GM21390 (cell line): Measurements from ENCODE around the gene ASF1A.
"Not testable (repeated sequence)": the region's sequence is repeated elsewhere in the genome, so short reads cannot be mapped to it uniquely, and the experiment has no call there.

Experiments used
- ATAC-seq: cut with Tn5 transposase; IDR thresholded peaks from one replicate; pipeline ENCODE4 v1.9.1; 2021; ENCODE audit not compliant: unreplicated experiment

The ASF1A gene

DNA sequence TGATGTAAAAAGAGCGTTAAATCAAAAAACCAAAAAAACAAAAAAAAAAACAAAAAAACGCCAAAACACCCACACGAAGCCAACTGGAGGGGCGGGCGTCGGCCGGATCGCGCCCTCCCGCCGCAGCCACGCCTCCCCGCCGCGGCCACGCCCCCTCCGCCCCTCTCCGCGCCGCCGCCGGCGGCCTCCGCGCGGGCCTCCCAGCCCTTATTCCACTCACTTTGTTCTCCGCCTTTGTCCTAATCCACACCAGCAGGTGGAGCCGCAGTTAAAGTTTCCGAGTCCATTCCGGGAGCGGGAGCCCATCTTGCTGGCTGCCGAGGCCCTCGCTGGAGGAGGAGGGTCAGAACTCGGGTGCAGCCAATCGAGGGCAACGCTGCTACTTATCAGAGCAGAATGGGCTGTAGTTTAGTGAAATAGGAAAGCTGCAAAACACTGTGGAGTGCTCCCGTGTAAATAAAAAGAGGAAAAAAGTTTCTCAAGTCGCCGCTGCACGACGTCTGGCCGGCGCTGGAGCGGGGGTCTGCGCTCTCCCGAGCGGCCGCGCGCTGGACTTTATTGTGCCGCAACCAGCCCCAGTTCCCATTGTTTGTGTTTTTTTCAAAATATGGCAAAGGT lies at the start of gene ASF1A:
ASF1A (plus strand) TSS at position 346 of the 618 bp plus-strand sequence; CDS start at position 608, 262 bp downstream.
- peak; percentile 64 for ATAC-seq

DNA sequence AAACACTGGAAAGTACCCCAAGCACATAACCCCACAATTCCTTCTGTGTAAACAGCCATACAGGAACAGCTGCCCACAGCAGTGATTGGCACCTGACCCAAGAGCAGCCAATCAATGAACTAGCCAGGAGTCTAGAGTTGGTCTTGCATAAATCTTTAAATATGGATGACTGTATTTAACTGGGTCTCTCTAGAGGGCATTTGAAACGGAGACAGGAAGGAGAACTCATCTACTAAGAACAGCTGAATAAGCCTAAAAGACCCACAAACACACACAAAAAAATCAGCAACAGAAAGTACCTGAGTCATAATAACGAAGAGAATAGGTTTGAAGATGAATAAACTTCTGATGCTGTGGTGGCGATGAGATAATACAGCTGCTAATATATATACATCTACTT lies 49.0 kb upstream of the ASF1A start:
- peak; percentile 47 for ATAC-seq

DNA sequence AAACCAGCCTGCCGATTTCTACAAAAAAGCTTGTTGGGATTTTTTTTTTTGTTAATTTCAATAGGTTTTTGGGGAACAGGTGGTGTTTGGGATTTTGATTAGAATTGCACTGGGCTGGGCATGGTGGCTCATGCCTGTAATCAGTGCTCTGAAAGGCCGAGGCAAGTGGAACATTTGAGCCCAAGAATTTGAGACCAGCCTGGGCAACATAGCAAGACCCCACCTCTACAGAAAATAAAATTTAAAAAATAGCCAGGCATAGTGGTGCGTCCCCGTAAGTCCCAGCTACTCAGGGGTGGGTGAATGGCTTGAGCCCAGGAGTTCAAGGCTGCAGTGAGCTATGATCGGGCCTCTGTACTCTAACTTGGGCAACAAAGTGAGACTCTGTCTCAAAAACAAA lies 40.5 kb upstream of the ASF1A start:
- no peak for ATAC-seq

DNA sequence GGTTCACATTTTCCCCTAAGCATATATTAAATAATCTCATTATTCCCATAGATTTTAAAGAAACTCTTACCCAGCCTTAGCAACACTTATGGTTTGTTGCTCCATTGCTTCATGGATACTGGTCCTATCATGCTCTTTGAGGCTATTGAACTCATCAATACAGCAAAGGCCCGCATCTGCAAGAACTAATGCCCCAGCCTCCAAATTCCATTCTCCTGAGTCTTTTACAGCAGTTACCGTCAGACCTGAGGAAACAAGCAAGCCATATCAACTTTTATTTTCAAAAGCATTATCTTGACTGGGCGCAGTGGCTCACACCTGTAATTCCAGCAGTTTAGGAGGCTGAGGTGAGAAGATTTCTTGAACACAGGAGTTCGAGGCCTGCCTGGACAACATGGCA lies 37.7 kb upstream of the ASF1A start:
- no peak for ATAC-seq

DNA sequence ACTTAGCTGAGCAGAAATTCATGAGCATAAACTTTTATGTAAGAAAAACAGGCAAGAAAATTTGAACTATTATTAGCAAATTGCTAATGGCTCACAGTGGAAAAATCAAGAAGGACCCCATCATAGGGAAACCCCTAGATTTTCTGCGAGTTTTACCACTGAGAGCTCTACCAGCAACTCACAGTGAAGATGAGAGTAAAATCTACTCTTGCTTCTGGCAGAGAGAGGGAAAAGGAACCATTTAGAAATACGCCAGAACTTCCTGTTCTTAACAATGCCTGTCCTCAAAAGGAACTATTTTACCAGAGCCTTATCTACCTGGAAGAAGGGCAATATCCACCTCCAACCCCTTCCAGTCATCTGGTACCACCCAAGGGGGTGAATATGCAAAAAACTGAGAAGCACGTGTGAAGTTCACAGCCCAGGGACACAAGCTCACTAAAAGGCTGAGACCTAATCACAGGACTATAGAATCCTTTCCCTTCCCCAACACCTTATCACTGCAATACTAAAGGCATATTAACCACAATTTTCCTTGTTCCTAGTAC lies 34.4 kb upstream of the ASF1A start:
- peak; percentile 45 for ATAC-seq

DNA sequence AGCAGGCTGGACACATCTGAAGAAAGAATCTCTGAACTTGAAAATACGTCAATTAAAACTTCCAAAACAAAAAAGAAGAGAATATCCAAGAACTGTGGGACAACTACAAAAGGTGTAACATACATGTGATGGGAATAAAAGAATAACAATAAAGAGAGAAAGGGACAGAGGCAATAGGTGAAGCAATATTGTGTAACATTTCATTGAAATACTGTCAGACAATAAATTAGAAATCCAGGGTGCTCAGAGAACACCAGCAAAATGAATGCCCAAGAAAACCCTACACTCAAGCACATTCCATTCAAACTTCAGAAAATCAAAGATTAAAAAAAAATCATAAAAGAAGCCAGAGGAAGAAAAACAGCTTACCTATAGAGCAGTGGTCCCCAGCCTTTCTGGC lies 33.6 kb upstream of the ASF1A start:
- ATAC-seq, result no peak

DNA sequence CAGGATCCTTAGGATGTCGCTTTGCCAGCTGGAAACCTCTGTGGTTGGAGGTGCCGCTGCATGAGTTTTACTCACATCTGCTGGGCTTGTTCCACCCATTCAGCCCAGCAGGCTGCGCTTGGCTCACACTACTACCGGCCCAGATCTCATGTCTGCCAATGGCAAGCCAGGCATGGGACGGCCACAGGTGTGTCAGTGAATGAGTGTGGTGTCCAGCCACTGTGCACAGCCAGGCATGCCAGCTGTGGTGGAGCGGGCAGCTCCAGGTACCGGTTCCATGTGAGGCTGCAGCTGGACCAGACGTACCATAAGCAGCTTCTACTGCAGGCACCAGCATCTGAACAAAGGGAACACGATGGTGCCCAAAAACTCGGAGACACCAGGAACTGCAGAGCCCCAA lies 33.1 kb upstream of the ASF1A start:
- ATAC-seq, result no peak

DNA sequence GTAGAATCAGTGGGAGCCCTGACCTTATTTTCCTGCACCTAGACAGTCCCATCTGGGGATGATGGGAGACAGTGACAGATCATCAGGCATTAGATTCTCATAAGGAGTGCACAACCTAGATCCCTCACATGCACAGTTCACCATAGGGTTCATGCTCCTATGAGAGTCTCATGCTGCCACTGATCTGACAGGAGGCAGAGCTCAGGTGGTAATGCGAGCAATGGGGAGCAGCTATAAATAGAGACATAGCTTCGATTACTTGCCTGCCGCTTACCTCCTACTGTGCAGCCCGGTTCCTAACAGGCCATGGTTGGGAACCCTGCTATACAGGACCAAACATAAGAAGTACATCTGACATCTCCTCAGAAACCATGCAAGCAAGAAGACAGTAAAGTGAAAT lies 31.5 kb upstream of the ASF1A start:
- no peak for ATAC-seq

DNA sequence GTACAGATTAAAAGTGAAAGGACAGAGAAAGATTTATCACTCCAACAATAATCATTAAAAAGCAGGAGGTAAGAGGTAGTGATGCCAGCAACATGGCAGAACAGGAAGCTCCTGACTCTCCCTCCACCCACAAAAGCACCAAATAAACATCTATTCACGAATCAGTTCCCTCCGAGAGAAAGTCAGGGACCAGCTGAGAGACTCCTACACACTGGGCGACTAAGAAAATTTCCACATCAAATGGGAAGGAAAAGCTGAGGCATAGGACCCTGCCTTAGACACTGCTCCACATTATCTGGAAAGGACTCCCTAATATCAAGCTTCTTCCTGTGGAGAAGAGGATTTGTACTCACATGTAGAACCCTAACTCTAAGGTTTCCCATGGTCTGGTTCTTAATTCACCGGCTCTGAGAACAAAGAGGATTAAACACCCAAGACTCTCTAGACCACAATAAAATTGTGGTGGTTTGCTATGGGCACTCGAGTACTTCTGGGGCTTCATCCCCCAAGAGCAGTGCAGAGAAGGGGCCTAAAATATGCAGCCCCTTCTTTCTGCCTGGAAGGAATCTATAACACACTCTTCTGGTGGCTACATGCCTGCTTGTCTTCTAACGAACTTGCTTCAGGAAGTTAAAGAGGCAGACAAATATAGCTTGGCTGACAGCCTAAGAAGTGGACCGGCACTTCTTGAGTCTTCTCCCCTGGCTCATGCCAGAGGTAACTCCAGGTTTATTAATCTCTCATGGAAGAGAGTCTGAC lies 29.4 kb upstream of the ASF1A start:
- ATAC-seq, result no peak

DNA sequence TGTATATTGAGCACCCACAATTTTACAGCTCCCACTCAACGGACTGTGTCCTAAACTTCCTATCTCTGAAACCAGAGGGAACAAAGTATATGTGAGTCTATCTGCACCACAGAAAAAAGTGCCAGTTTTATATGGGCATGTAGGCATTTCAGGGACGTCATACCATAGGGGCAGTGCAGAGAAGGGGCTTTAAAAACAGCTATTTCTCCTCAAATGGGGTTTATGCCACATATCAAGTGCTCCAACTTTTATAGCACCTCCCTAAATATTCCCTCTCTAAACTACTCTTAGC lies 28.9 kb upstream of the ASF1A start:
- no peak for ATAC-seq

DNA sequence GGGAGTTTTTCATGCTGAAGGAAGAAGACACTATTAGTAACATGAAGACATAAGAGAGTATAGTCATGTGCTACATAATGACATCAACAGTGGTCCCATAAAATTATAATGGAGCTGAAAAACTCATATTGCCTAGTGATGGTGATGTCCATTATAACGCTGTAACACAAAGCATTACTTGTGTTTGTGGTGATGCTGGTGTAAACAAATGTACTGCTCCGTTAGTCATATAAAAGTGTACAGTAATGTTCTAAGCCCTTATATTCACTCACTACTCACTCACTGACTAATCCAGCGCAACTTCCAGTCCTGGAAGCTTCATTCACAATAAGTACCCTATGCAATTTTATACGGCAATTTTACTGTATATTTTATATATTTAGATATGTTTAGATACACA lies 26.8 kb upstream of the ASF1A start:
- no peak for ATAC-seq

DNA sequence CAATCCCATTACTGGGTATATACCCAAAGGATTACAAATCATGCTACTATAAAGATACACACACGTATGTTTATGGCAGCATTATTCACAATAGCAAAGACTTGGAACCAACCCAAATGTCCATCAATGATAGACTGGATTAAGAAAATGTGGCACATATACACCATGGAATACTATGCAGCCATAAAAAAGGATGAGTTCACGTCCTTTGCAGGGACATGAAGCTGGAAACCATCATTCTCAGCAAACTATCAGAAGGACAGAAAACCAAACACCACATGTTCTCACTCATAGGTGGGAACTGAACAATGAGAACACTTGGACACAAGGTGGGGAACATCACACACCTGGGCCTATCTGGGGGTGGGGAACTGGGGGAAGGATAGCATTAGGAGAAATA lies 25.1 kb upstream of the ASF1A start:
- not testable (repeated sequence) for ATAC-seq

DNA sequence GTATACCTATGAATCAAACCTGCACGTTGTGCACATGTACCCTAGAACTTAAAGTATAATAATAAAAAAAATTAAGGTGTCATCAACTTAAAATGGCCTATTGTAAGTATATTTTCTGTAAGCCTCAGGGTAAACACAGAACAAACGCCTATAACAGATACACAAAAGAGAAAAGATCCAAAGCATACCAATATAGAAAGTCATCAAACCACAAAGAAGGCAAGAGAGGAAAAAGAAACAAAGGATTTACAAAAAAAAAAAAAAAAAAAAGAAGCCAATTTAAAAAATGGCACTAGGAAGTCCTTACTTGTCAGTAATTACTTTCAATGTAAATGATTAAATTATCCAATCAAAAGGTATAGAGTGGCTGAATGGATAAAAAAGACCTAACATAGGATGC lies 24.6 kb upstream of the ASF1A start:
- no peak for ATAC-seq

DNA sequence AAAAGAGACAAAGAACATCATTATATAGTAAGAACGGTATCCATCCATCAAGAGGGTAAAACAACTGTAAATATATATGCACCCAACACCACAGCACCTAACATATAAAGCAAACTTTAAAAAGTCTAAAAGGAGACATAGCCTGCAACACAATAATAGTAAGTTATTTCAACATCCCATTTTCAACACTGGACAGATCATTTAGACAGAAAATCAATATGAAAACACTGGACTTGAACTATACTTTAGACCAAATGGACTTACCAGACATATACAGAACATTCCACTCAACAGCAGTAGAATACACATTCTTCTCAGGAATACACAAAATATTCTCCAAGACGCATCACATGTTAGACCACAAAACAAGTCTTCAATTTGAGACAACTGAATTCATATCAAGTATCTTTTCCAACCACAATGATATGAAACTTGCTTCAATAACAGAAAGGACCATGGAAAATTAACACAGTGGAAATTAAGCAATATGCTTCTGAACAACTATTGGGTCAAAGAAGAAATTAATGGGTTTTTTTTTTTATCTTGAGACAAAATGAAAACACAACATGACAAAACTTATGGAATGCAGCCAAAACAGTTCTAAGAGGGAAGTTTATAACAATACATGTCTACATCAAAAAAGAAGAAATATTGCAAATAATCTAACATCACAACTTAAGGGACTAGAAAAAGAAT lies 23.9 kb upstream of the ASF1A start:
- no peak for ATAC-seq

DNA sequence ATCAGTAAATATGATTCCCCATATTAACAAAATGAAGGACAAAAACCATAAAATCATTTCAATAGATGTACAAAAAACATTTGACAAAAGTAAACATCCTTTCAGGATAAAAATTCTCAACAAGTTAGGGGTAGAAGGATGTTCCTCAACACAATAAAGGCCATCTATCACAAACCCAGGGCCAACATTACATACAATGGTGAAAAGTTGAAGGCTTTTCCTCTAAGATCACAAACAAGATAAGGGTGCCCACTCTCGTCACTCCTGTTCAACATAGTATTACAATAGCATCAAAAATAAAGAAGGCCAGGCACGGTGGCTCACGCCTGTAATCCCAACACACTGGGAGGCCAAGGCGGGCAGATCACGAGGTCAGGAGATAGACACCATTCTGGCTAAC lies 22.6 kb upstream of the ASF1A start:
- no peak for ATAC-seq

DNA sequence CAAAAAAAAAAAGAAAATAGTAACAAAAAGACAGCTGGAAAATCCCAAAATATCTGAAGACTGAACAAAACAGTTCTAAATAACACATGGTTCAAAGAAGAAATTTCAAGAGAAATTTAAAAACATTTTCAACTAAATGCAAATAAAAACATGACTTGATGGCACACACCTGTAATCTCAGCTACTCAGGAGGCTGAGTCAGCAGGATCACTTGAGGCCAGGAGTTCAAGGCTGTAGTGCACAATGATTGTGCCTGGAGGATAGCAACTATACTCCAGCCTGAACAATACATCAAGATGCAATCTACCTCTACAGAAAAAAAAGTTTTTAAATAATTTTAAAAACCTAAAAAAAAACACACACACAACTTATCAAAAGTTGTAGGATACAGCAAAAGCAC lies 21.6 kb upstream of the ASF1A start:
- ATAC-seq, result no peak

DNA sequence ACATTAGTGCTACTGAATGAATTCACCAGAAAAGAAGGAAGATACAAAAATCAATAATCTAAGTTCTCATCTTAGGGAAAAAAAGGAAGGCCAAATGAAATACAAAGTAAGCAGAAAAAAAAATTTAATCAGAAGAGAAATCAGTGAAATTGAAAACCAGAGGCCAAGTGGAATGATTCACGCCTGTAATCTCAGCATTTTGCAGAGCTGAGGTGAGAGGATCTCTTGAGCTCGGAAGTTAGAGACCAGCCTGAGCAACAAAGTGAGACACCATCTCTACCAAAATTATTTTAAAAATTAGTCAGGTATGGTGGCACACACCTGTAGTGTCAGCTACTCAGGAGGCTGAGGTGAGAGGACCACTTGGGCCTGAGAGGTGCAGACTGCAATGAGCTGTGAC lies 21.2 kb upstream of the ASF1A start:
- ATAC-seq, result no peak

DNA sequence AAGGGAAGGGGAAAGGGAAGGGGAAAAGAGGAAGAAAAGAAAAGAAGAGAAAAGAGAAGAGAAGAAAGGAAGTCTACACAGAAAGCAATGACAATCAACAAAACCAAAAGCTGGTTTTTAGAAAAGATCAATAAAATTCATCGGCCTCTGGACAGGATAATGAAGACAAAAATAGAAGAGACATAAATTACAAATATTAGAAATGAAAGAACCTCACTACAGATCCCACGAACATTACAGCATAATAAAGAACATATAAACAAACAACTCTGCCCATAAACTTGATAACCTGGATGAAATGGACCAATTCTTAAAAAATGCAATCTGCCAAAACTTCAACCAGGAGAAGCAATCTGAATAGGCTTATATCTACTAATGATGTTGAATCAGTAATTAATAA lies 20.7 kb upstream of the ASF1A start:
- no peak for ATAC-seq

DNA sequence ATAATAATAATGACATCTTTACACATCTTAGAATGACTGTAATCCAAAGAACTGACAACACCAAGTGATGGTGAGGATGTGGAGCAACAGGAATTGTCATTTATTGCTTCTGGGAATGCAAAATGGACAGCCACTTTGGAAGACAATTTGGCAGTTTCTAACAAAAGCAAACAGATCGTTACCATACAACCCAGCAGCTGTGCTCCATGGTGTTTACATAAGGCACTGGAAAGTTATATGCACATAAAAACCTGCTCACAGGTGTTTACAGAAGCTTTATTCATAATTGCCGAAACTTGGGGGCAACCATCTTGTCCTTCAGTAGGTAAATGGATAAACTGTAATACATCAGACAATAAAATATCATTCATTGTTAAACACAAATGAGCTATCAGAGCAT lies 18.3 kb upstream of the ASF1A start:
- no peak for ATAC-seq

DNA sequence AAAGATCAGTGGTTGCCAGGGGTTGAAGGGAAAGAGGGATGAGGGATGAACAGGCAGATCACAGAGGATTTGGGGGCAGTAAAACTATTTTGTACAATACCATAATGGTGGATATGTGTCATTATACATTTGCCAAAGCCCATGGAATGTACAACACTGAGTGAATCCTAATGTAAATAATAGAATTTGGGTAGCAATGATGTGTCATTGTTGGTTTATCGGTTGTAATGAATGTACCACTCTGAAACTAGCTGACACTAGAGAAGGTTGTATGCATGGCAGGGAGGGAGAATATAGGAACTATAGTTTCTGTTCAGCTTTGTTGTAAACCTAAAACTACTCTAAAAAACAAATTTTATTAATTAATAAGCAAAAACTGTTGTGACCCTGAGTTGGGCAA lies 17.8 kb upstream of the ASF1A start:
- no peak for ATAC-seq

DNA sequence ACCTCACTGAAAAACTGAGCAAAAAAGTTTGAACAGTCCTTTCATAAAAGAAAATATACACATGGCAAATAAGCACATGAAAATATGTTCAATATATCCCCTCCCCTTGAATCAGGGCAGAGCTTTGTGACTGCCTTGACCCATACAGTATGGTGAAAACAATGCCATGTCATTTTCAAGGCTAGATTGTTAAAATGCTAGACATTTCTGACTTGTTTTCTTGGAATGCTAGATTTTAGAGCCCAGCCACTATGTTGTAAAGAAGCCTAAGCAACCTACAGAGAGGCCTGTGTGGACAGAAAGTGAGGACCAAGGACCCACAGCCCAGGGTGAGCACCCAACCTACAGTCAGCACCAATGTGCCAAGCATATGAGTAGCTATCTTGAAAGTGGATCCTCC lies 17.1 kb upstream of the ASF1A start:
- no peak for ATAC-seq

DNA sequence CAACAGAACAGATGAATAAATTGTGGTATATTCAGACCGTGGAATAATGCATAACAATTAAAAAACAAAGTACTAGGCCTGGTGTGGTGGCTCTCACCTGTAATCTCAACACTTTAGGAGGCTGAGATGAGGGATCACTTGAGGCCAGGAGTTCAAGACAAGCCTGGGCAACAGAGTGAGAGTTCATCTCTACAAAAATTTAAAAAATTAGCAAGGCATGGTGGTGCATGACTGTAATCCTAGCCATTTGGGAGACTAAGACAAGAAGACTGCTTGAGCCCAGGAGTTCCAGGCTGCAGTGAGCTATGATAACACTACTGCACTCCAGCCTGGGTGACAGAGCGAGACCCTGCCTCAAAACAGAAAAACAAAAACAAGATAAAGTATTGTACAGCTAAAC lies 16.1 kb upstream of the ASF1A start:
- no peak for ATAC-seq
